K562 (cell line): ENCODE measurements around the gene MTHFD2. TPM values are rescaled to one million over a fixed set of nuclear protein-coding genes. Genes with fewer than 3 reads are reported as not detected.

Experiments
- ATAC-seq: fragments of 200-7000 bp; cut with Tn5 transposase; 3 replicates; pipeline ENCODE4 v1.9.1; 2020; ENCODE audit warnings: moderate library complexity
- Bru-seq: library from RNA; stranded (reverse); fragments of 400-500 nt; gene quantifications from one replicate; lab custom pipeline; 2021; lab: Mats Ljungman, UMichigan
- BruChase-seq, 2 experiments: library from RNA; stranded (reverse); fragments of 400-500 nt; gene quantifications; one replicate each; lab custom pipeline; 2021; lab: Mats Ljungman, UMichigan
- BruUV-seq: library from RNA; stranded (reverse); fragments of 400-500 nt; replicated peaks from 2 replicates; lab custom pipeline; 2021; lab: Mats Ljungman, UMichigan
- CTCF ChIA-PET: fragments of 300-600 bp; formaldehyde crosslinking; extraction: SDS; loops from one replicate; lab custom pipeline; 2021; ENCODE audit warnings: low intra/inter-chr PET ratio; lab: Yijun Ruan, JAX
- POLR2A ChIA-PET: fragments of 300-600, 350-650 bp; sonication (Branson Sonifier 250); formaldehyde crosslinking; extraction: SDS; loops from one replicate; lab custom pipeline; 2021; ENCODE audit warnings: antibody characterized with exemption, inconsistent platforms; lab: Yijun Ruan, JAX
- DNase-seq, 4 experiments: peaks; one replicate each; pipeline versions ENCODE4 v3.0.0 to v3.0.0-alpha.2; 2011 to 2018; ENCODE audit warnings: low spot score in 3 of 4, mixed read lengths in 3 of 4; ENCODE audit errors: extremely low read depth in 1 of 4
- FAIRE-seq: peaks from 2 replicates; lab custom pipeline; 2011; peaks lifted over from hg19 to GRCh38; lab: Jason Lieb, UNC
- H2AFZ ChIP-seq: 2 replicates; pipeline ENCODE4 v1.6.0; 2011; ENCODE audit warnings: low read depth, low read length, control low read depth, inconsistent platforms
- H3K27ac ChIP-seq: fragments of 200-600 bp; 3 replicates; pipeline ENCODE4 v1.8.0; 2011; ENCODE audit warnings: low read depth, mild to moderate bottlenecking, control low read depth, inconsistent platforms, low read length, moderate library complexity, mixed read lengths; ENCODE audit errors: extremely low read depth
- H3K27me3 ChIP-seq, 2 experiments: fragments of 300-600 bp in 1 of 2; 2 replicates in 1 of 2; 3 replicates in 1 of 2; pipeline versions ENCODE4 v1.6.0 to v1.8.0; 2011; ENCODE audit warnings: inconsistent platforms in 2 of 2, low read length in 2 of 2, mild to moderate bottlenecking in 1 of 2, mixed read lengths in 1 of 2, moderate library complexity in 1 of 2; ENCODE audit not compliant: control insufficient read depth in 2 of 2, insufficient read depth in 2 of 2
- H3K36me3 ChIP-seq: fragments of 300-600 bp; 3 replicates; pipeline ENCODE4 v1.8.0; 2011; ENCODE audit warnings: mild to moderate bottlenecking, low read length, inconsistent platforms; ENCODE audit not compliant: control insufficient read depth, insufficient read depth
- H3K4me1 ChIP-seq, 2 experiments: fragments of 200-600 bp in 1 of 2; replicated peaks in 1 of 2; 2 replicates in 1 of 2; 3 replicates in 1 of 2; pipeline versions ENCODE4 v1.5.1 to v1.8.0; 2011; ENCODE audit warnings: inconsistent platforms in 2 of 2, low read length in 2 of 2, mild to moderate bottlenecking in 1 of 2, mixed read lengths in 1 of 2, moderate library complexity in 1 of 2; ENCODE audit not compliant: control insufficient read depth in 2 of 2, insufficient read depth in 2 of 2
- H3K4me2 ChIP-seq: 2 replicates; pipeline ENCODE4 v1.6.1; 2011; ENCODE audit warnings: low read length, control low read depth, inconsistent platforms, mixed read lengths; ENCODE audit not compliant: insufficient read depth
- H3K4me3 ChIP-seq: fragments of 200-600 bp; sonication (generic), shearing (Covaris generic); 2 replicates; pipeline ENCODE4 v1.5.1; 2016; ENCODE audit warnings: control low read depth, inconsistent platforms
- H3K79me2 ChIP-seq: fragments of 200-600 bp; 3 replicates; pipeline ENCODE4 v1.8.0; 2011; ENCODE audit warnings: low read length, inconsistent platforms; ENCODE audit not compliant: control insufficient read depth, insufficient read depth
- H3K9ac ChIP-seq, 2 experiments: 2 replicates each; pipeline versions ENCODE4 v1.6.0 to v1.6.1; 2011; ENCODE audit warnings: low read depth in 2 of 2, low read length in 2 of 2, control low read depth in 1 of 2, inconsistent platforms in 1 of 2, mild to moderate bottlenecking in 1 of 2, mixed read lengths in 1 of 2; ENCODE audit not compliant: insufficient read depth in 1 of 2
- H3K9me1 ChIP-seq: one replicate; pipeline ENCODE4 v1.6.0; 2011; ENCODE audit warnings: inconsistent platforms, mild to moderate bottlenecking, low read length, moderate library complexity; ENCODE audit not compliant: control insufficient read depth, insufficient read depth
- H3K9me3 ChIP-seq: replicated peaks from 2 replicates; pipeline ENCODE4 v1.5.1; 2011; ENCODE audit warnings: low read depth, low read length, inconsistent platforms; ENCODE audit not compliant: control insufficient read depth, insufficient read depth
- H4K20me1 ChIP-seq: replicated peaks from 2 replicates; pipeline ENCODE4 v1.6.1; 2011; ENCODE audit warnings: low read length, inconsistent platforms, mixed read lengths; ENCODE audit not compliant: control insufficient read depth, insufficient read depth
- CBFA2T2 ChIP-seq: fragments of 450-650 bp; conservative IDR thresholded peaks from 2 replicates; pipeline ENCODE4 v1.6.1; 2017; ENCODE audit warnings: mild to moderate bottlenecking
- HDAC3 ChIP-seq: fragments of 450-650 bp; IDR thresholded peaks from 2 replicates; pipeline ENCODE4 v1.6.1; 2018; ENCODE audit warnings: borderline replicate concordance, mild to moderate bottlenecking, moderate library complexity; ENCODE audit not compliant: partially characterized antibody
- HDAC6 ChIP-seq: IDR thresholded peaks from 2 replicates; pipeline ENCODE4 v1.6.1; 2012; ENCODE audit warnings: low read depth, mild to moderate bottlenecking, control low read depth, inconsistent platforms, low read length, moderate library complexity
- HNRNPH1 ChIP-seq: fragments of 200-400 bp; formaldehyde crosslinking; optimal IDR thresholded peaks from 2 replicates; pipeline ENCODE3; 2017; ENCODE audit warnings: low read depth, mild to moderate bottlenecking, low read length, moderate library complexity
- KDM2B ChIP-seq: fragments of 250-450 bp; sonication (Bioruptor Pico); IDR thresholded peaks from 2 replicates; pipeline ENCODE4 v1.8.0; 2021; ENCODE audit warnings: mild to moderate bottlenecking, moderate library complexity
- NCOR1 ChIP-seq: fragments of 450-650 bp; IDR thresholded peaks from 2 replicates; pipeline ENCODE4 v1.6.1; 2016; ENCODE audit warnings: mild to moderate bottlenecking, moderate library complexity
- PML ChIP-seq: IDR thresholded peaks from 2 replicates; pipeline ENCODE4 v1.6.1; 2012; ENCODE audit warnings: low read length, inconsistent platforms
- POLR2A ChIP-seq: fragments of 450-650 bp; conservative IDR thresholded peaks from 2 replicates; pipeline ENCODE4 v1.6.1; 2016
- RHOXF2B ChIP-seq: fragments of 250-450 bp; sonication (Bioruptor Pico); conservative IDR thresholded peaks from 2 replicates; pipeline ENCODE4 v1.5.1; 2021
- TAF1 ChIP-seq: IDR thresholded peaks from 2 replicates; pipeline ENCODE4 v1.6.1; 2011; ENCODE audit warnings: mild to moderate bottlenecking, low read length, moderate library complexity; ENCODE audit not compliant: insufficient read depth, control insufficient read depth, severe bottlenecking; ENCODE audit errors: extremely low read depth
- ZNF239 ChIP-seq: fragments of 250-450 bp; sonication (Bioruptor Pico); IDR thresholded peaks from 2 replicates; pipeline ENCODE4 v1.4.0; 2020; ENCODE audit warnings: mild to moderate bottlenecking
- ZNF282 ChIP-seq: sonication (generic); formaldehyde crosslinking; IDR thresholded peaks from 2 replicates; pipeline ENCODE4 v1.8.1; 2023; ENCODE audit warnings: missing genetic modification reagents
- ZNF316 ChIP-seq: fragments of 450-650 bp; IDR thresholded peaks from 2 replicates; pipeline ENCODE4 v1.6.1; 2016
- WGBS: fragments of 100-300 bp; shearing (Covaris generic); methylation state at CpG from one replicate; pipeline ENCODE4 v1.1.6; 2016; ENCODE audit warnings: low coverage, mixed read lengths; ENCODE audit not compliant: insufficient coverage; ENCODE audit errors: missing lambda C conversion rate; 5-methylcytosine and 5-hydroxymethylcytosine counted together
- in situ Hi-C: fragments of 300-500 bp; cut with MboI; formaldehyde crosslinking; loops from 4 replicates; pipeline ENCODE4 v1.15.0; 2018; ENCODE audit warnings: inconsistent platforms, mixed read lengths
- intact Hi-C: fragments of 100-400 bp; cut with micrococcal nuclease; formaldehyde crosslinking; loops from 2 replicates; pipeline ENCODE4 v1.14.2; 2022
- long read RNA-seq, 3 experiments: library from polyadenylated mRNA in 2 of 3; library from RNA in 1 of 3; unstranded in 2 of 3; stranded (forward) in 1 of 3; transcript quantifications; one replicate each; pipeline ENCODE4 v2.0.0, GENCODE V29; 2019 to 2022
- polyA minus RNA-seq, 3 experiments: library from RNA; depleted of rRNA, polyadenylated mRNA; stranded (reverse); fragments of >200 nt; gene quantifications; 2 replicates each; pipeline ENCODE4 v1.2.3, GENCODE V29; 2011
- polyA plus RNA-seq, 8 experiments: library from polyadenylated mRNA; depleted of rRNA in 4 of 8; stranded (reverse) in 5 of 8; unstranded in 3 of 8; fragments of >200 nt; fragmentation: Nextera tagmentation in 2 of 8; fragmentation: Illumina TruSeq in 1 of 8; extraction: Ambion mirVana in 2 of 8; extraction: Trizol in 1 of 8; gene quantifications; 2 replicates each; pipeline versions ENCODE4 v1.2.1 to v1.2.3, GENCODE V29; 2011 to 2014; ENCODE audit warnings: inconsistent platforms in 1 of 8, missing spikeins in 1 of 8
- total RNA-seq, 7 experiments: library from RNA; depleted of rRNA in 6 of 7; stranded (reverse); fragments of >200 nt in 6 of 7; fragmentation: Illumina TruSeq in 2 of 7; extraction: Trizol in 2 of 7; gene quantifications; 2 replicates each; pipeline versions ENCODE4 v1.2.1 to v1.2.3, GENCODE V29; 2011 to 2021; ENCODE audit warnings: low replicate concordance in 1 of 7

MTHFD2 gene
- 103 and 165 TPM in 2 replicates for total RNA-seq (2011; cell fraction: chromatin; rRNA removed; ENCODE audit: low replicate concordance)
- 57.2 and 63.5 TPM in 2 replicates for total RNA-seq (2011; cell fraction: nucleolus; rRNA removed)
- total RNA-seq (2011; cell fraction: nucleoplasm; rRNA removed), result 91.3 and 130 TPM in 2 replicates
- total RNA-seq (2014; rRNA removed) (145 and 160 TPM in 2 replicates), total RNA-seq (2014; rRNA removed; fragmentation: Illumina TruSeq; extraction: Trizol) (234 and 297 TPM in 2 replicates), total RNA-seq (2015; rRNA removed; fragmentation: Illumina TruSeq; extraction: Trizol) (110 and 113 TPM in 2 replicates), total RNA-seq (2021) (238 and 255 TPM in 2 replicates), polyA plus RNA-seq (2011; rRNA removed) (219 and 308 TPM in 2 replicates), polyA plus RNA-seq (2014; fragmentation: Illumina TruSeq; extraction: Trizol) (175 and 209 TPM in 2 replicates), polyA plus RNA-seq (2014; fragmentation: Nextera tagmentation; extraction: Ambion mirVana) (100 to 1,000 TPM; 476 to 520 TPM), polyA plus RNA-seq (2014; rRNA removed) (218 and 221 TPM in 2 replicates), polyA minus RNA-seq (2011; rRNA and poly(A)+ RNA removed) (245 and 259 TPM in 2 replicates), Bru-seq, nascent RNA (percentile 97 among the genes with signal in this experiment), BruChase-seq, experiment 1, labeled RNA remaining after a 2-hour chase (percentile 98 among the genes with signal in this experiment), BruChase-seq, experiment 2, labeled RNA remaining after a 6-hour chase (percentile 96 among the genes with signal in this experiment)
- polyA plus RNA-seq (2011; cell fraction: cytosol; rRNA removed), result 104 and 118 TPM in 2 replicates
- polyA plus RNA-seq (2011; cell fraction: nucleus; rRNA removed), result 61.1 and 65.9 TPM in 2 replicates
- polyA plus RNA-seq (2012), result 129 and 393 TPM in 2 replicates
- polyA minus RNA-seq (2011; cell fraction: cytosol; rRNA and poly(A)+ RNA removed), result 78.1 and 90.0 TPM in 2 replicates
- 27.5 and 32.1 TPM in 2 replicates for polyA minus RNA-seq (2011; cell fraction: nucleus; rRNA and poly(A)+ RNA removed)
- long read RNA-seq, experiment 1, full-length matches to known transcripts, result 630 of 876 reads
- long read RNA-seq, experiment 1, partial matches to known transcripts, result 31 of 876 reads
- long read RNA-seq, experiment 1, other reads (novel, unspliced or antisense), result 215 of 876 reads
- long read RNA-seq, experiment 2, full-length matches to known transcripts, result 37 of 125 reads
- long read RNA-seq, experiment 2, partial matches to known transcripts, result 62 of 125 reads
- long read RNA-seq, experiment 2, other reads (novel, unspliced or antisense), result 26 of 125 reads
- long read RNA-seq, experiment 3, full-length matches to known transcripts, result 285 of 377 reads
- long read RNA-seq, experiment 3, partial matches to known transcripts, result 16 of 377 reads
- long read RNA-seq, experiment 3, other reads (novel, unspliced or antisense), result 76 of 377 reads

DNA sequence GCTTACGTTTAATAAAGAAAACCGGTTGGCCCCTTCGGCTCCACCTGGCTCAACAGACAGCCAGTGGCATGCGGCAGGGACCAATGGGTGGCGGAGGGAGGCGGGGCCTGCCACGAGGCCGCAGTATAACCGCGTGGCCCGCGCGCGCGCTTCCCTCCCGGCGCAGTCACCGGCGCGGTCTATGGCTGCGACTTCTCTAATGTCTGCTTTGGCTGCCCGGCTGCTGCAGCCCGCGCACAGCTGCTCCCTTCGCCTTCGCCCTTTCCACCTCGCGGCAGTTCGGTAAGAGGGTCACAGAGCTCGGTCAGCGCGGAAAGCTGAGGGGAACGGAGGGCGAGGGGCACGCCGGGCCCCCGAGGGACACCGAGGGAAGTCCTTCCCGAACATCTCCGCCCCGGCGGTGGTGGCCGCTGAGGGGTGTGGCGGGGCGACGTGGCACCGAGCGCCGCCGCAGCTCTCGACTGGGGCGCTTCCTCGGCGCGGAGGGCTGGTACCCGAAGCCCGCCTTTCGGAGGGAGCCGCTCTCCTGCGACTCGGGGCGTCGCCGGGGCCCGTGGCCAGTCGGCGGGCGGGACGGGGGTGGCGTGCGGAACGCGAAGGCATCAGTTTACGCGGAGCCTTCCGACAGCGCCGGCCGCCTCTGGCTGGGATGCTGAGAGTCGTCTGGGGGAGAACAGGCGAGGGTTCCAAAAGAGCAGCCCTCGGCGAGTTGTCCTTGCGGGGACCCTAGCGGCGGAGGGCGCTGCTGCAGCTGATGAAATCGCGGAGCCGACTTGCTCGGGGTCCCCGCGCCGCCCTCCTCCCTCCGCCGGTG lies at the start of gene MTHFD2:
Gene MTHFD2 (plus strand): TSS at position 155 of the 814 bp plus-strand sequence. CDS start 27 bp downstream, at position 182.
- peak within 1 kb of the TSS; percentile 78 for H2AFZ ChIP-seq
- in situ Hi-C loops (no loop called here), intact Hi-C loops (loop anchor here (1.0 to 2.0 kb wide), 3 partner anchors 12 to 50 kb away; no protein-coding TSS in a partner anchor)
- peaks cover 16% of the 10 kb centered on the region for H4K20me1 ChIP-seq
- H3K79me2 ChIP-seq, result peaks cover 58% of the 10 kb centered on the region
- under 1% methylated on average over 72 of the region's 96 CpGs for WGBS
- H3K9ac ChIP-seq, result peak within 1 kb of the TSS; percentile 93 to 99
- peak within 1 kb of the TSS; percentile 96 for H3K4me2 ChIP-seq
- BruUV-seq, result TSS peak; percentile 88
- FAIRE-seq (no peak), ATAC-seq (peak; percentile 91), DNase-seq (peak; percentile 93 to 98 (median 95))
- ChIA-PET POLR2A (interaction anchor here (0.6 to 5.8 kb wide), 31 partner anchors 8 to 333 kb away, joined by 3 to 98 read pairs (median 4); partner anchors contain the start of genes BOLA3 and MOB1A), CTCF (interaction anchor here (0.6 kb wide), 1 partner anchor 371 kb away, joined by 3 read pairs; no protein-coding TSS in a partner anchor)
- H3K4me1 ChIP-seq, result peaks cover 19 to 32% of the 10 kb centered on the region in 2 experiments
- no peaks in the 10 kb centered on the region for H3K9me3 ChIP-seq
- peak within 1 kb of the TSS; percentile 100 for H3K27ac ChIP-seq
- H3K4me3 ChIP-seq, result peak within 1 kb of the TSS; percentile 72
- H3K36me3 ChIP-seq, result peaks cover 37% of the 10 kb centered on the region
- peaks cover 3% of the 10 kb centered on the region for H3K9me1 ChIP-seq
- no peaks in the 10 kb centered on the region for H3K27me3 ChIP-seq
- TF ChIP-seq TAF1 (peak; percentile 80), PML (peak; percentile 80), ZNF282 (CRISPR knock-in tag) (0 out of 2 replicates have a peak, but pooled peaks have one; percentile 64), NCOR1 (no peak; the same call in 1 of the 2 replicates), CBFA2T2 (no peak), RHOXF2B (no peak), HDAC3 (no peak), ZNF239 (CRISPR knock-in tag) (no peak), HDAC6 (no peak), KDM2B (CRISPR knock-in tag) (peak; percentile 73; the same call in 1 of the 2 replicates), HNRNPH1 (no peak), ZNF316 (peak; percentile 12; the same call in 1 of the 2 replicates), POLR2A (peak; percentile 99)
